ENCODE results near the gene MACROD2. TPM values are rescaled to one million over a fixed set of nuclear protein-coding genes. Genes with fewer than 3 reads are reported as not detected.

The MACROD2 gene
- total RNA-seq, 1 donor from 2014 or later = 3.5 TPM

GRCh38 chr20:14984768-14985622 lies 989.7 kb downstream of the MACROD2 start:
- no peak overlapping the region for H3K27ac ChIP-seq

GRCh38 chr20:14986026-14986655 lies 990.8 kb downstream of the MACROD2 start:
- H3K4me1 ChIP-seq = no peaks in the 10 kb centered on the region
- no peak for DNase-seq (ENCODE audit: low spot score in 2 of 2)
- no peak overlapping the region for H3K27ac ChIP-seq
- H3K4me3 ChIP-seq = no peak overlapping the region
- no peaks in the 10 kb centered on the region for H3K36me3 ChIP-seq
- H3K9me3 ChIP-seq = no peaks in the 10 kb centered on the region
- H3K27me3 ChIP-seq = no peaks in the 10 kb centered on the region
- TF ChIP-seq CTCF (IDR thresholded peaks at IDR 0.05) = no peak
- intact Hi-C loops (cut with DNase I) = no loop called here

More at GRCh38 chr20:14984768-14985622, 989.7 kb downstream of the MACROD2 start:
- no peaks in the 10 kb centered on the region for H3K4me1 ChIP-seq
- H3K36me3 ChIP-seq = no peaks in the 10 kb centered on the region
- intact Hi-C loops (cut with DNase I) = no loop called here
- DNase-seq (ENCODE audit: low spot score in 2 of 2) = no peak
- no peak overlapping the region for H3K4me3 ChIP-seq
- no peaks in the 10 kb centered on the region for H3K27me3 ChIP-seq
- no peaks in the 10 kb centered on the region for H3K9me3 ChIP-seq
- TF ChIP-seq CTCF (IDR thresholded peaks at IDR 0.05) = no peak

- intact Hi-C loops (cut with DNase I) = no loop called here
- H3K4me3 ChIP-seq = no peak overlapping the region
- H3K9me3 ChIP-seq = no peaks in the 10 kb centered on the region
- no peaks in the 10 kb centered on the region for H3K36me3 ChIP-seq
- no peak for TF ChIP-seq CTCF (IDR thresholded peaks at IDR 0.05)
- H3K27ac ChIP-seq = no peak overlapping the region
- no peak for DNase-seq (ENCODE audit: low spot score in 2 of 2)
- no peaks in the 10 kb centered on the region for H3K4me1 ChIP-seq
- no peaks in the 10 kb centered on the region for H3K27me3 ChIP-seq
These were observed 991.3 kb downstream of the MACROD2 start for GRCh38 chr20:14986656-14987055.

GRCh38 chr20:14989535-14990290 lies 994.4 kb downstream of the MACROD2 start:
- Histone ChIP-seq H3K27me3 (no peaks in the 10 kb centered on the region), H3K36me3 (no peaks in the 10 kb centered on the region), H3K4me3 (no peak overlapping the region), H3K27ac (no peak overlapping the region), H3K4me1 (no peaks in the 10 kb centered on the region), H3K9me3 (no peaks in the 10 kb centered on the region)
- intact Hi-C loops (cut with DNase I) = no loop called here
- no peak for DNase-seq (ENCODE audit: low spot score in 2 of 2)
- TF ChIP-seq CTCF (IDR thresholded peaks at IDR 0.05) = no peak

GRCh38 chr20:14991023-14991422 lies 995.7 kb downstream of the MACROD2 start:
- Histone ChIP-seq H3K4me1 (no peaks in the 10 kb centered on the region), H3K27me3 (no peaks in the 10 kb centered on the region), H3K36me3 (no peaks in the 10 kb centered on the region), H3K9me3 (no peaks in the 10 kb centered on the region), H3K27ac (no peak overlapping the region), H3K4me3 (no peak overlapping the region)
- no peak for TF ChIP-seq CTCF (IDR thresholded peaks at IDR 0.05)
- intact Hi-C loops (cut with DNase I) = no loop called here
- no peak for DNase-seq (ENCODE audit: low spot score in 2 of 2)
